Suprapubic skin (tissue), 4 donors: ENCODE measurements around the gene LUZP2. TPM values are rescaled to one million over a fixed set of nuclear protein-coding genes. Genes with fewer than 3 reads are reported as not detected.
A peak's percentile ranks its signal among the peaks of the same experiment; 100 is the strongest.

Source experiments
- DNase-seq, 2 donors: peaks; one replicate each; pipeline ENCODE4 v3.0.0-alpha.2; 2019; ENCODE audit warnings: low spot score in 2 of 2
- H3K27ac ChIP-seq: fragments of 200-600 bp; sonication (generic); one replicate; pipeline ENCODE4 v1.5.1; 2019
- H3K27me3 ChIP-seq: fragments of 200-600 bp; sonication (generic); one replicate; pipeline ENCODE4 v1.5.1; 2019
- H3K36me3 ChIP-seq: fragments of 200-600 bp; sonication (generic); one replicate; pipeline ENCODE4 v1.5.1; 2019
- H3K4me1 ChIP-seq: fragments of 200-600 bp; sonication (generic); one replicate; pipeline ENCODE4 v1.5.1; 2019
- H3K4me3 ChIP-seq: fragments of 200-600 bp; sonication (generic); one replicate; pipeline ENCODE4 v1.5.1; 2019; ENCODE audit warnings: mild to moderate bottlenecking
- H3K9me3 ChIP-seq: fragments of 200-600 bp; sonication (generic); one replicate; pipeline ENCODE4 v1.5.1; 2019
- CTCF ChIP-seq, 2 donors: fragments of 200-600 bp in 1 of 2; fragments of 450-650 bp in 1 of 2; sonication (generic) in 1 of 2; IDR thresholded peaks; one replicate each; pipeline ENCODE4 v1.5.1; 2016 to 2019; ENCODE audit warnings: antibody characterized with exemption in 2 of 2, mild to moderate bottlenecking in 1 of 2, moderate library complexity in 1 of 2
- EP300 ChIP-seq: sonication (generic); formaldehyde crosslinking; IDR thresholded peaks from one replicate; pipeline ENCODE4 v1.6.1; 2017; ENCODE audit warnings: antibody characterized with exemption
- POLR2A ChIP-seq, 2 donors: fragments of 450-650 bp; IDR thresholded peaks; one replicate each; pipeline ENCODE4 v1.6.1; 2017; ENCODE audit warnings: antibody characterized with exemption in 2 of 2, mild to moderate bottlenecking in 2 of 2, moderate library complexity in 2 of 2
- POLR2AphosphoS5 ChIP-seq, 3 donors: sonication (generic); formaldehyde crosslinking; IDR thresholded peaks; one replicate each; pipeline ENCODE4 v1.6.1; 2017; ENCODE audit warnings: antibody characterized with exemption in 3 of 3
- WGBS: methylation state at CpG from one replicate; pipeline ENCODE4 v1.1.5; 2018; 5-methylcytosine and 5-hydroxymethylcytosine counted together
- total RNA-seq, 4 donors: library from RNA; depleted of rRNA; stranded (reverse); fragments of >200 nt; gene quantifications; one replicate each; pipeline ENCODE4 v1.1.0, GENCODE V29; 2016

LUZP2 gene
- total RNA-seq = under 1 TPM in 1 of 4 donors, not detected in 3; 0.11 TPM

GRCh38 chr11:24496736-24497725 is at the start of gene LUZP2:
TSS of gene LUZP2 (plus strand) at chr11:24497053.
- Histone ChIP-seq H3K4me1 (peaks cover 11% of the 10 kb centered on the region), H3K4me3 (peak within 1 kb of the TSS; percentile 45), H3K27me3 (peaks cover 16% of the 10 kb centered on the region), H3K27ac (no peak within 1 kb of the TSS), H3K36me3 (no peaks in the 10 kb centered on the region), H3K9me3 (no peaks in the 10 kb centered on the region)
- TF ChIP-seq EP300 (no peak), CTCF (IDR thresholded peaks at IDR 0.05) (no peak)
- 2% methylated on average over 43 of the region's 65 CpGs for WGBS
- DNase-seq = peak in 1 of 2 donors; percentile 74

DNA sequence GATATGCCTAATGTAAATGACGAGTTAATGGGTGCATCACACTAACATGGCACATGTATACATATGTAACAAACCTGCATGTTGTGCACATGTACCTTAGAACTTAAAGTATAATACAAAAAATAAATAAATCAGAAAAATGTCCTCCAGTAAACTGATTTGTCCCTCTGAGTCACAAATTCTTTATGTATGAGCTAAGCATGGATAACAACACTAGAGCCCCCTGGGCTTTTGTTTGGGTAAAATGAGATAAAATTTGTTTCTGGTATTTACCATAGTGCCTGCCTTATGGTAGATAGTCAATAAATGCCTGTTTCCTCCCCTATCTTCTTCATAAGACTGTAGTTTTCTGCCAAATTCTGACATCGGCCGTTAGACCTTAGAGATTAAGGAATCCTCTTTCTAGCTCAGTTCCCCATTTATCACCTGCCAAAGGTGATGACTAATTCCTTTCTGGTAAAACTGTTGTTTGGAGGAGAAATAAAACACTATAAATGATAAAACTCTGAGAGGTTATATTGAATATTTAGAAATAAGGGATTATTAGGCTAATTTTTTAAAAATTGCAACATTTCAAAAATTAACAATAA is 43.6 kb upstream of the LUZP2 start:
- Histone ChIP-seq H3K36me3 (no peaks in the 10 kb centered on the region), H3K4me1 (no peaks in the 10 kb centered on the region), H3K27me3 (no peaks in the 10 kb centered on the region), H3K27ac (no peak overlapping the region), H3K4me3 (no peak overlapping the region), H3K9me3 (no peaks in the 10 kb centered on the region)
- DNase-seq = no peak
- 58% methylated on average over 3 of the region's 3 CpGs for WGBS
- no peak for TF ChIP-seq EP300
- no peak for TF ChIP-seq CTCF (IDR thresholded peaks at IDR 0.05)
- no peak for TF ChIP-seq POLR2AphosphoS5 (IDR thresholded peaks at IDR 0.05)
- no peak for TF ChIP-seq POLR2A (IDR thresholded peaks at IDR 0.05)

DNA sequence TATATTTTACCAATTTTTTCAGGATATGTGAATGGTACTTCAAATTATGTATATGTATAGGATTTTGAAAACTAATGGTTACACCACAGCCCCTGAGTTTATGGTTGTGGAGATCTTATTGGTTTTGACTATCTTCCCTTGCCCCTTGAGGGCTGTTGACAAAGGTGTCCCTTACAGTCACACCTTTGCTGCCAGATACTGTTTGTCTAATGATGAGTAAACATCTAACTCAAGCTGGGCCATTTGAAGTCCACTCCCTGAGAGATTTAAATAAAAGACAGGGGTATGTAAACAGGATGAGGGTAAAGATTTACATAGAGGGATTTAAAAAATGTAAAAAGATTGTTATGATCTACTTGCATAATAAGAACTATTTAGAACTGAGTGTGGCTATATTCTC is 38.9 kb upstream of the LUZP2 start:
- no peak for DNase-seq
- Histone ChIP-seq H3K4me1 (no peaks in the 10 kb centered on the region), H3K36me3 (no peaks in the 10 kb centered on the region), H3K27me3 (no peaks in the 10 kb centered on the region), H3K4me3 (no peak overlapping the region), H3K27ac (no peak overlapping the region), H3K9me3 (no peaks in the 10 kb centered on the region)
- no peak for TF ChIP-seq CTCF (IDR thresholded peaks at IDR 0.05)
- TF ChIP-seq POLR2AphosphoS5 (IDR thresholded peaks at IDR 0.05) = no peak
- TF ChIP-seq POLR2A (IDR thresholded peaks at IDR 0.05) = no peak
- TF ChIP-seq EP300 = no peak

DNA sequence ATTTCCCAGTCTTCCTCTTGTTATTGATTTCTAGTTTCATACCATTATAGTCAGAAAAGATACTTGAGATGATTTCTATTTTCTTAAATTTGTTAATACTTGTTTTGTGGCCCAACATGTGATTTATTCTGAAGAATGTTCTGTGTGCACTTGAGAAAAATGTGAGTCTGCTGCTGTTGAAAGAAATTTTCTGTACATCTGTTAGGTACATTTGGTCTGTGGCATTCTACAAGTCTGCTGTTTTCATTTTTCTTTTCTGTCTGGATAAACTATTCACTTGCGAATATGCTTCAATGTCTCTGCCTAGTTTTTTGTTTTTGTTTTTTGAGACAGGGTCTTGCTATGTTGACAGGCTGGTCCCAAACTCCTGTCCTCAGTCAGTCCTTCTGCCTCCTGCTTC is 26.4 kb upstream of the LUZP2 start:
- 79% methylated on average over 1 of the region's 1 CpG for WGBS
- no peak for DNase-seq
- Histone ChIP-seq H3K27ac (no peak overlapping the region), H3K4me3 (no peak overlapping the region), H3K27me3 (no peaks in the 10 kb centered on the region), H3K4me1 (no peaks in the 10 kb centered on the region), H3K36me3 (no peaks in the 10 kb centered on the region), H3K9me3 (peaks cover 6% of the 10 kb centered on the region)
- TF ChIP-seq CTCF (IDR thresholded peaks at IDR 0.05) (no peak), POLR2A (IDR thresholded peaks at IDR 0.05) (no peak), POLR2AphosphoS5 (IDR thresholded peaks at IDR 0.05) (no peak), EP300 (no peak)

DNA sequence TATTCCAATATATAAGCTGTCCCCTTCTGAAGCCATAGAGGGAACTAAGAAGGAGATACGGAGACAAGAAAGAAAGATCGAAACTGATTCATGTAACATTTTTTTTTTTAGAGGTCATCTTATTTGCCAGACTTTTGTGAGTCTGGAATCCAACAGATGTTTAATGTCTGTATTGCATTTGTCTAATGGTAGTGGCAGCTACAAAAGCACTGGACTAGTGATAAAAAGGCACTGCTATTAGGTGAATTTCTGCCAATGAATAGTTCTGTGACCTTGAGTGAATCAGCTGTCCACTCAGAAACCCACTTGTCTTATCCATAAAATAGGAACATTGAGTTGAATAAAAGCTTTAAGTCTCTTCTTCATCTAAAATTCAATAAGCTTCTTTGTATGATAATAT is 25.8 kb upstream of the LUZP2 start:
- H3K36me3 ChIP-seq = no peaks in the 10 kb centered on the region
- no peaks in the 10 kb centered on the region for H3K27me3 ChIP-seq
- DNase-seq = no peak
- H3K4me3 ChIP-seq = no peak overlapping the region
- 14% methylated on average over 2 of the region's 2 CpGs for WGBS
- no peaks in the 10 kb centered on the region for H3K4me1 ChIP-seq
- TF ChIP-seq CTCF (IDR thresholded peaks at IDR 0.05) = no peak
- TF ChIP-seq POLR2A (IDR thresholded peaks at IDR 0.05) = no peak
- no peak for TF ChIP-seq POLR2AphosphoS5 (IDR thresholded peaks at IDR 0.05)
- TF ChIP-seq EP300 = no peak
- H3K9me3 ChIP-seq = peaks cover 9% of the 10 kb centered on the region
- no peak overlapping the region for H3K27ac ChIP-seq
